ENCODE results near the gene DDR2.

DNA sequence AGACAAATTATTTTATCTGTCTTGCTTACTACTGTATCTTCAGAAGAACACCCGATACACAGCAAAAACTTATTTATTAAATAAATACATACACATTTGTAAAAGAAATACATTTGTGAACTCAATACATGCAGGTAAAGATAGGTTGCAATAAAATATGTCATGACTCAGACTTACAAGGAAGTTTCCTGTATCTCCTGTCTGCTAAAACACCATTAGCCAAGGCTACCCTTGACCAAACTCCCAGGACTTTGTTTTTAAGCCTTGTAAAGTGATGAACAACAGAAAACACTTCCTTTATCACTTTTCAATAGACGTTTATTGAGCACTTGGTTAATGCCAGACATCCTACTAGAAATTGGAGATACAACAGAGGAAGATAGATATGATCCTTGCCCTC is 101.8 kb downstream of the DDR2 start:
- TF ChIP-seq POLR2A (IDR thresholded peaks at IDR 0.05) (no peak), EP300 (IDR thresholded peaks at IDR 0.05) (no peak)
- TF ChIP-seq, protein P1, sequence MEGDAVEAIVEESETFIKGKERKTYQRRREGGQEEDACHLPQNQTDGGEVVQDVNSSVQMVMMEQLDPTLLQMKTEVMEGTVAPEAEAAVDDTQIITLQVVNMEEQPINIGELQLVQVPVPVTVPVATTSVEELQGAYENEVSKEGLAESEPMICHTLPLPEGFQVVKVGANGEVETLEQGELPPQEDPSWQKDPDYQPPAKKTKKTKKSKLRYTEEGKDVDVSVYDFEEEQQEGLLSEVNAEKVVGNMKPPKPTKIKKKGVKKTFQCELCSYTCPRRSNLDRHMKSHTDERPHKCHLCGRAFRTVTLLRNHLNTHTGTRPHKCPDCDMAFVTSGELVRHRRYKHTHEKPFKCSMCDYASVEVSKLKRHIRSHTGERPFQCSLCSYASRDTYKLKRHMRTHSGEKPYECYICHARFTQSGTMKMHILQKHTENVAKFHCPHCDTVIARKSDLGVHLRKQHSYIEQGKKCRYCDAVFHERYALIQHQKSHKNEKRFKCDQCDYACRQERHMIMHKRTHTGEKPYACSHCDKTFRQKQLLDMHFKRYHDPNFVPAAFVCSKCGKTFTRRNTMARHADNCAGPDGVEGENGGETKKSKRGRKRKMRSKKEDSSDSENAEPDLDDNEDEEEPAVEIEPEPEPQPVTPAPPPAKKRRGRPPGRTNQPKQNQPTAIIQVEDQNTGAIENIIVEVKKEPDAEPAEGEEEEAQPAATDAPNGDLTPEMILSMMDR (IDR thresholded peaks at IDR 0.05): no peak
